Measurements from ENCODE around the gene RAB41. TPM values are rescaled to one million over a fixed set of nuclear protein-coding genes. Genes with fewer than 3 reads are reported as not detected.

Gene RAB41
- total and polyA plus RNA-seq, 10 of the 15 experiments (the other 5 are each of a cell fraction or from before 2014, with no cell fraction given) = 0.05 to 0.31 TPM; not detected in 8

- DNase-seq (ENCODE audit: low read depth, low spot score) (no peak), FAIRE-seq (no peak), ATAC-seq (no peak)
- WGBS (ENCODE audit: insufficient coverage, insufficient replicate concordance, low lambda C conversion rate, missing lambda C conversion rate) = 36% methylated on average over 11 of the region's 11 CpGs
- H3K9me3 ChIP-seq (replicated peaks; ENCODE audit: control insufficient read depth, insufficient read depth, low read length) = no peaks in the 10 kb centered on the region
- no peaks in the 10 kb centered on the region for H4K20me1 ChIP-seq (ENCODE audit: control insufficient read depth, insufficient read depth)
- intact Hi-C loops (cut with micrococcal nuclease; ENCODE audit: unreplicated experiment) = no loop called here
- BruUV-seq (replicated peaks) = TSS peak; percentile 86
- peak overlapping the region; percentile 54 for H2AFZ ChIP-seq (ENCODE audit: control insufficient read depth, low read depth, low read length)
- H3K9ac ChIP-seq (ENCODE audit: control insufficient read depth, insufficient read depth, low read length) = peak overlapping the region; percentile 72
- H3K27me3 ChIP-seq (replicated peaks in 1 of 2; ENCODE audit: control insufficient read depth in 2 of 2, insufficient read depth in 2 of 2, low read length in 1 of 2) = no peaks in the 10 kb centered on the region
- H3K27ac ChIP-seq (ENCODE audit: control insufficient read depth, insufficient read depth) = peak overlapping the region; percentile 64
- H3K4me1 ChIP-seq (ENCODE audit: control insufficient read depth, insufficient read depth, low read length) = no peaks in the 10 kb centered on the region
- peak overlapping the region; percentile 40 for H3K4me2 ChIP-seq (ENCODE audit: control insufficient read depth, insufficient read depth)
- POLR2A ChIA-PET = interaction anchor here (1.0 kb wide), 1 partner anchor 156 kb away, joined by 6 read pairs; the partner anchor contains the start of gene IGBP1
- TF ChIP-seq BACH1 (IDR thresholded peaks at IDR 0.05; ENCODE audit: borderline replicate concordance) (0 out of 2 replicates have a peak, but pooled peaks have one; percentile 14), NR2C2 (IDR thresholded peaks at IDR 0.05; ENCODE audit: borderline replicate concordance, control insufficient read depth, insufficient read length, low read depth) (no peak)
- H3K4me3 ChIP-seq = peak overlapping the region; percentile 69
- RAD21 ChIA-PET (ENCODE audit: unreplicated experiment) = interaction anchor here (1.4 kb wide), 1 partner anchor 156 kb away, joined by 7 read pairs; the partner anchor contains the start of gene IGBP1
- H3K36me3 ChIP-seq (ENCODE audit: control insufficient read depth in 2 of 2, insufficient read depth in 2 of 2, low read length in 1 of 2) = no peaks in the 10 kb centered on the region
- H3K79me2 ChIP-seq (ENCODE audit: control insufficient read depth, insufficient read depth, low read length) = peaks cover 9% of the 10 kb centered on the region
- CTCF ChIA-PET = interaction anchor here (0.5 to 1.1 kb wide), 4 partner anchors 33 to 156 kb away, joined by 3 to 8 read pairs (median 4); partner anchors contain the start of gene IGBP1
- in situ Hi-C loops (cut with MboI) = no loop called here
- SMC1A ChIA-PET (ENCODE audit: uncharacterized antibody, unreplicated experiment) = interaction anchor here (0.9 to 1.4 kb wide), 4 partner anchors 15 to 157 kb away, joined by 3 to 4 read pairs (median 3); partner anchors contain the start of gene IGBP1
Measured at GRCh38 chrX:70289168-70289792, 7.3 kb downstream of the RAB41 start.

GRCh38 chrX:70289793-70290770 is 8.1 kb downstream of the RAB41 start, which contains the start of the genes KIF4A and PDZD11:
Gene KIF4A (plus strand): TSS chrX:70290104. CDS start chrX:70290459, 355 bp downstream.
Gene PDZD11 (minus strand): TSS chrX:70289927. CDS start chrX:70289341, 586 bp downstream.
- SMC1A ChIA-PET (ENCODE audit: uncharacterized antibody, unreplicated experiment) = interaction anchor here (1.0 to 1.4 kb wide), 4 partner anchors 16 to 157 kb away, joined by 3 to 4 read pairs (median 4); partner anchors contain the start of gene IGBP1
- Histone ChIP-seq H3K27me3 (replicated peaks in 1 of 2; ENCODE audit: control insufficient read depth in 2 of 2, insufficient read depth in 2 of 2, low read length in 1 of 2) (no peaks in the 10 kb centered on the region), H3K9me3 (replicated peaks; ENCODE audit: control insufficient read depth, insufficient read depth, low read length) (no peaks in the 10 kb centered on the region), H2AFZ (ENCODE audit: control insufficient read depth, low read depth, low read length) (peak within 1 kb of the TSS; percentile 77), H3K27ac (ENCODE audit: control insufficient read depth, insufficient read depth) (peak within 1 kb of the TSS; percentile 71), H3K9ac (ENCODE audit: control insufficient read depth, insufficient read depth, low read length) (peak within 1 kb of the TSS; percentile 72), H3K36me3 (ENCODE audit: control insufficient read depth in 2 of 2, insufficient read depth in 2 of 2, low read length in 1 of 2) (no peaks in the 10 kb centered on the region), H3K4me1 (ENCODE audit: control insufficient read depth, insufficient read depth, low read length) (no peaks in the 10 kb centered on the region), H3K79me2 (ENCODE audit: control insufficient read depth, insufficient read depth, low read length) (peaks cover 9% of the 10 kb centered on the region), H4K20me1 (ENCODE audit: control insufficient read depth, insufficient read depth) (no peaks in the 10 kb centered on the region), H3K4me2 (ENCODE audit: control insufficient read depth, insufficient read depth) (peak within 1 kb of the TSS; percentile 40), H3K4me3 (peak within 1 kb of the TSS; percentile 69)
- intact Hi-C loops (cut with micrococcal nuclease; ENCODE audit: unreplicated experiment) = no loop called here
- POLR2A ChIA-PET = interaction anchor here (1.0 kb wide), 1 partner anchor 157 kb away, joined by 6 read pairs; the partner anchor contains the start of gene IGBP1
- CTCF ChIA-PET = interaction anchor here (1.0 to 1.1 kb wide), 3 partner anchors 143 to 157 kb away, joined by 3 to 8 read pairs (median 4); partner anchors contain the start of gene IGBP1
- RAD21 ChIA-PET (ENCODE audit: unreplicated experiment) = interaction anchor here (1.4 kb wide), 1 partner anchor 157 kb away, joined by 7 read pairs; the partner anchor contains the start of gene IGBP1
- in situ Hi-C loops (cut with MboI) = no loop called here
- peak; percentile 99 for ATAC-seq
- no TSS peak for BruUV-seq (replicated peaks)
- peak; percentile 54 for DNase-seq (ENCODE audit: low read depth, low spot score)
- WGBS (ENCODE audit: insufficient coverage, insufficient replicate concordance, low lambda C conversion rate, missing lambda C conversion rate) = 27% methylated on average over 59 of the region's 62 CpGs
- FAIRE-seq = no peak
- no peak for TF ChIP-seq ASH2L (IDR thresholded peaks at IDR 0.05; ENCODE audit: borderline replicate concordance, low read depth)
- no peak for TF ChIP-seq ZNF592 (IDR thresholded peaks at IDR 0.05)
- TF ChIP-seq ZNF384 (IDR thresholded peaks at IDR 0.05; ENCODE audit: borderline replicate concordance, low read depth, low read length) = no peak
- TF ChIP-seq MTA2 (IDR thresholded peaks at IDR 0.05; ENCODE audit: low read depth) = no peak
- TF ChIP-seq NBN (IDR thresholded peaks at IDR 0.05) = no peak
- peak; percentile 71 for TF ChIP-seq NRF1 (conservative IDR thresholded peaks at IDR 0.05; ENCODE audit: low read depth, low read length)
- TF ChIP-seq KDM1A (IDR thresholded peaks at IDR 0.05; ENCODE audit: borderline replicate concordance) = no peak
- no peak for TF ChIP-seq TCF7 (IDR thresholded peaks at IDR 0.05; ENCODE audit: borderline replicate concordance)
